Mammary epithelial cell (primary cell): ENCODE results near the gene ETV3L.

ENCODE experiments used
- EZH2 ChIP-seq: IDR thresholded peaks from 2 replicates; pipeline ENCODE4 v1.6.1; 2012; ENCODE audit warnings: low read length, inconsistent platforms, borderline replicate concordance
- TF ChIP-seq, protein P1 (sequence below), 2 donors: IDR thresholded peaks in 1 of 2; conservative IDR thresholded peaks in 1 of 2; 2 replicates each; pipeline ENCODE4 v1.5.1; 2011 to 2012; ENCODE audit warnings: inconsistent platforms in 2 of 2, low read length in 2 of 2, mild to moderate bottlenecking in 2 of 2, control low read depth in 1 of 2, low read depth in 1 of 2; ENCODE audit not compliant: insufficient read depth in 1 of 2; ENCODE audit errors: extremely low read depth in 1 of 2

- TF ChIP-seq, protein P1, sequence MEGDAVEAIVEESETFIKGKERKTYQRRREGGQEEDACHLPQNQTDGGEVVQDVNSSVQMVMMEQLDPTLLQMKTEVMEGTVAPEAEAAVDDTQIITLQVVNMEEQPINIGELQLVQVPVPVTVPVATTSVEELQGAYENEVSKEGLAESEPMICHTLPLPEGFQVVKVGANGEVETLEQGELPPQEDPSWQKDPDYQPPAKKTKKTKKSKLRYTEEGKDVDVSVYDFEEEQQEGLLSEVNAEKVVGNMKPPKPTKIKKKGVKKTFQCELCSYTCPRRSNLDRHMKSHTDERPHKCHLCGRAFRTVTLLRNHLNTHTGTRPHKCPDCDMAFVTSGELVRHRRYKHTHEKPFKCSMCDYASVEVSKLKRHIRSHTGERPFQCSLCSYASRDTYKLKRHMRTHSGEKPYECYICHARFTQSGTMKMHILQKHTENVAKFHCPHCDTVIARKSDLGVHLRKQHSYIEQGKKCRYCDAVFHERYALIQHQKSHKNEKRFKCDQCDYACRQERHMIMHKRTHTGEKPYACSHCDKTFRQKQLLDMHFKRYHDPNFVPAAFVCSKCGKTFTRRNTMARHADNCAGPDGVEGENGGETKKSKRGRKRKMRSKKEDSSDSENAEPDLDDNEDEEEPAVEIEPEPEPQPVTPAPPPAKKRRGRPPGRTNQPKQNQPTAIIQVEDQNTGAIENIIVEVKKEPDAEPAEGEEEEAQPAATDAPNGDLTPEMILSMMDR (conservative IDR thresholded peaks at IDR 0.05 in 1 of 2, IDR thresholded peaks at IDR 0.05 in 1 of 2; ENCODE audit: extremely low read depth in 1 of 2, insufficient read depth in 1 of 2, low read depth in 1 of 2, low read length in 2 of 2): no peak
- no peak for TF ChIP-seq EZH2
These were observed 36.0 kb upstream of the ETV3L start for GRCh38 chr1:157135646-157136045.
